SK-N-SH treated with all-trans-retinoic acid at 6 μM for 48 hours (cell line): ENCODE measurements around the gene PRKCI.

Source experiments
- ATAC-seq: fragments of 200-7000 bp; cut with Tn5 transposase; 3 replicates; pipeline ENCODE4 v1.9.1; 2020; ENCODE audit warnings: mild to moderate bottlenecking, moderate library complexity
- ARNTL ChIP-seq: fragments of 450-650 bp; formaldehyde crosslinking; IDR thresholded peaks from 2 replicates; pipeline ENCODE4 v1.5.0; 2020; ENCODE audit warnings: low read depth, mild to moderate bottlenecking, moderate library complexity, borderline replicate concordance
- BACH2 ChIP-seq: fragments of 250-450 bp; sonication (Bioruptor Pico); IDR thresholded peaks from 2 replicates; pipeline ENCODE4 v1.9.0; 2021; ENCODE audit warnings: mild to moderate bottlenecking, borderline replicate concordance
- CSDC2 ChIP-seq: fragments of 250-450 bp; sonication (Bioruptor Pico); IDR thresholded peaks from 2 replicates; pipeline ENCODE4 v1.5.0; 2020; ENCODE audit warnings: mild to moderate bottlenecking, moderate library complexity
- CSRNP3 ChIP-seq: fragments of 250-450 bp; sonication (Bioruptor Pico); IDR thresholded peaks from 2 replicates; pipeline ENCODE4 v1.5.1; 2021; ENCODE audit warnings: mild to moderate bottlenecking, moderate library complexity
- ESRRG ChIP-seq: fragments of 250-450 bp; sonication (Bioruptor Pico); IDR thresholded peaks from 2 replicates; pipeline ENCODE4 v1.6.1; 2021; ENCODE audit warnings: mild to moderate bottlenecking
- GLIS3 ChIP-seq: fragments of 250-450 bp; sonication (Bioruptor Pico); IDR thresholded peaks from 2 replicates; pipeline ENCODE4 v1.5.0; 2020; ENCODE audit warnings: mild to moderate bottlenecking, moderate library complexity
- ISL1 ChIP-seq: fragments of 250-450 bp; sonication (Bioruptor Pico); IDR thresholded peaks from 2 replicates; pipeline ENCODE4 v2.1.2; 2022; ENCODE audit warnings: mild to moderate bottlenecking, moderate library complexity
- OSR1 ChIP-seq: fragments of 250-450 bp; sonication (Bioruptor Pico); IDR thresholded peaks from 2 replicates; pipeline ENCODE4 v1.8.0; 2022; ENCODE audit warnings: moderate library complexity, mild to moderate bottlenecking, inconsistent platforms
- POU6F1 ChIP-seq: fragments of 250-450 bp; sonication (Bioruptor Pico); IDR thresholded peaks from 2 replicates; pipeline ENCODE4 v1.8.0; 2021; ENCODE audit warnings: low read depth, mild to moderate bottlenecking, moderate library complexity, borderline replicate concordance
- PPARA ChIP-seq: fragments of 250-450 bp; sonication (Bioruptor Pico); IDR thresholded peaks from 2 replicates; pipeline ENCODE4 v1.5.0; 2020; ENCODE audit warnings: mild to moderate bottlenecking, borderline replicate concordance
- RARB ChIP-seq: fragments of 250-450 bp; sonication (Bioruptor Pico); IDR thresholded peaks from 2 replicates; pipeline ENCODE4 v1.8.0; 2021; ENCODE audit warnings: mild to moderate bottlenecking, moderate library complexity
- SNAI2 ChIP-seq: fragments of 250-450 bp; sonication (Bioruptor Pico); IDR thresholded peaks from 2 replicates; pipeline ENCODE4 v1.5.0; 2020; ENCODE audit warnings: mild to moderate bottlenecking, moderate library complexity
- TCF4 ChIP-seq: fragments of 250-450 bp; sonication (Bioruptor Pico); IDR thresholded peaks from 2 replicates; pipeline ENCODE4 v1.8.0; 2021; ENCODE audit warnings: mild to moderate bottlenecking, moderate library complexity, borderline replicate concordance
- TOX ChIP-seq: fragments of 250-450 bp; sonication (Bioruptor Pico); IDR thresholded peaks from 2 replicates; pipeline ENCODE4 v1.8.0; 2021; ENCODE audit warnings: mild to moderate bottlenecking, moderate library complexity, borderline replicate concordance
- TSHZ2 ChIP-seq: fragments of 250-450 bp; sonication (Bioruptor Pico); IDR thresholded peaks from 2 replicates; pipeline ENCODE4 v1.5.0; 2020; ENCODE audit warnings: mild to moderate bottlenecking, moderate library complexity
- ZC3H10 ChIP-seq: fragments of 250-450 bp; sonication (Bioruptor Pico); IDR thresholded peaks from 2 replicates; pipeline ENCODE4 v1.5.1; 2021; ENCODE audit warnings: mild to moderate bottlenecking, moderate library complexity
- ZFP3 ChIP-seq: fragments of 250-450 bp; sonication (Bioruptor Pico); IDR thresholded peaks from 2 replicates; pipeline ENCODE4 v1.5.0; 2020; ENCODE audit warnings: mild to moderate bottlenecking, moderate library complexity
- ZFP30 ChIP-seq: fragments of 450-650 bp; formaldehyde crosslinking; IDR thresholded peaks from 2 replicates; pipeline ENCODE4 v1.5.0; 2022; ENCODE audit warnings: mild to moderate bottlenecking, moderate library complexity
- ZNF565 ChIP-seq: fragments of 450-650 bp; formaldehyde crosslinking; conservative IDR thresholded peaks from 2 replicates; pipeline ENCODE4 v1.5.0; 2020; ENCODE audit warnings: low read depth, mild to moderate bottlenecking, moderate library complexity
- ZNF70 ChIP-seq: fragments of 450-650 bp; formaldehyde crosslinking; IDR thresholded peaks from 2 replicates; pipeline ENCODE4 v1.5.0; 2020; ENCODE audit warnings: mild to moderate bottlenecking, moderate library complexity
- ZNF8 ChIP-seq: fragments of 450-650 bp; formaldehyde crosslinking; IDR thresholded peaks from 2 replicates; pipeline ENCODE4 v1.5.0; 2020; ENCODE audit warnings: mild to moderate bottlenecking, moderate library complexity
- TF ChIP-seq, protein P1 (sequence below): fragments of 250-450 bp; sonication (Bioruptor Pico); IDR thresholded peaks from 2 replicates; pipeline ENCODE4 v1.8.0; 2020; ENCODE audit warnings: mild to moderate bottlenecking, moderate library complexity, borderline replicate concordance
- TF ChIP-seq, protein P2 (sequence below): fragments of 250-450 bp; sonication (Bioruptor Pico); IDR thresholded peaks from 2 replicates; pipeline ENCODE4 v1.5.1; 2020; ENCODE audit warnings: low read depth, mild to moderate bottlenecking, moderate library complexity

PRKCI gene

GRCh38 chr3:170211668-170212067, 10.6 kb upstream of the PRKCI start:
- no peak for ATAC-seq
- TF ChIP-seq CSDC2 (CRISPR knock-in tag) (no peak), TCF4 (CRISPR knock-in tag) (no peak), TOX (CRISPR knock-in tag) (no peak), ZNF565 (no peak), BACH2 (no peak), ZC3H10 (no peak), ZFP3 (no peak), ZNF8 (CRISPR knock-in tag) (no peak), SNAI2 (CRISPR knock-in tag) (no peak), TSHZ2 (no peak), PPARA (CRISPR knock-in tag) (no peak), ZFP30 (no peak), POU6F1 (CRISPR knock-in tag) (no peak), OSR1 (CRISPR knock-in tag) (no peak), ISL1 (CRISPR knock-in tag) (no peak), ZNF70 (CRISPR knock-in tag) (no peak), ARNTL (CRISPR knock-in tag) (no peak), RARB (CRISPR knock-in tag) (no peak), GLIS3 (CRISPR knock-in tag) (no peak)
- TF ChIP-seq, protein P1, sequence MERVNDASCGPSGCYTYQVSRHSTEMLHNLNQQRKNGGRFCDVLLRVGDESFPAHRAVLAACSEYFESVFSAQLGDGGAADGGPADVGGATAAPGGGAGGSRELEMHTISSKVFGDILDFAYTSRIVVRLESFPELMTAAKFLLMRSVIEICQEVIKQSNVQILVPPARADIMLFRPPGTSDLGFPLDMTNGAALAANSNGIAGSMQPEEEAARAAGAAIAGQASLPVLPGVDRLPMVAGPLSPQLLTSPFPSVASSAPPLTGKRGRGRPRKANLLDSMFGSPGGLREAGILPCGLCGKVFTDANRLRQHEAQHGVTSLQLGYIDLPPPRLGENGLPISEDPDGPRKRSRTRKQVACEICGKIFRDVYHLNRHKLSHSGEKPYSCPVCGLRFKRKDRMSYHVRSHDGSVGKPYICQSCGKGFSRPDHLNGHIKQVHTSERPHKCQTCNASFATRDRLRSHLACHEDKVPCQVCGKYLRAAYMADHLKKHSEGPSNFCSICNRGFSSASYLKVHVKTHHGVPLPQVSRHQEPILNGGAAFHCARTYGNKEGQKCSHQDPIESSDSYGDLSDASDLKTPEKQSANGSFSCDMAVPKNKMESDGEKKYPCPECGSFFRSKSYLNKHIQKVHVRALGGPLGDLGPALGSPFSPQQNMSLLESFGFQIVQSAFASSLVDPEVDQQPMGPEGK, result no peak

GRCh38 chr3:170219850-170220249, 2.4 kb upstream of the PRKCI start:
- no peak for ATAC-seq
- TF ChIP-seq POU6F1 (CRISPR knock-in tag) (no peak), RARB (CRISPR knock-in tag) (no peak), TCF4 (CRISPR knock-in tag) (no peak), ARNTL (CRISPR knock-in tag) (no peak), TOX (CRISPR knock-in tag) (no peak), ZFP30 (no peak), SNAI2 (CRISPR knock-in tag) (no peak), ZC3H10 (no peak), ZNF8 (CRISPR knock-in tag) (no peak), CSDC2 (CRISPR knock-in tag) (no peak), ESRRG (CRISPR knock-in tag) (no peak), PPARA (CRISPR knock-in tag) (no peak), GLIS3 (CRISPR knock-in tag) (no peak), OSR1 (CRISPR knock-in tag) (no peak), CSRNP3 (CRISPR knock-in tag) (no peak), TSHZ2 (no peak), ZNF70 (CRISPR knock-in tag) (no peak), ISL1 (CRISPR knock-in tag) (no peak)
- TF ChIP-seq, protein P1, result no peak
- TF ChIP-seq, protein P2, sequence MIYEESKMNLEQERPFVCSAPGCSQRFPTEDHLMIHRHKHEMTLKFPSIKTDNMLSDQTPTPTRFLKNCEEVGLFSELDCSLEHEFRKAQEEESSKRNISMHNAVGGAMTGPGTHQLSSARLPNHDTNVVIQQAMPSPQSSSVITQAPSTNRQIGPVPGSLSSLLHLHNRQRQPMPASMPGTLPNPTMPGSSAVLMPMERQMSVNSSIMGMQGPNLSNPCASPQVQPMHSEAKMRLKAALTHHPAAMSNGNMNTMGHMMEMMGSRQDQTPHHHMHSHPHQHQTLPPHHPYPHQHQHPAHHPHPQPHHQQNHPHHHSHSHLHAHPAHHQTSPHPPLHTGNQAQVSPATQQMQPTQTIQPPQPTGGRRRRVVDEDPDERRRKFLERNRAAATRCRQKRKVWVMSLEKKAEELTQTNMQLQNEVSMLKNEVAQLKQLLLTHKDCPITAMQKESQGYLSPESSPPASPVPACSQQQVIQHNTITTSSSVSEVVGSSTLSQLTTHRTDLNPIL (CRISPR knock-in tag), result no peak
